Activated naive CD8-positive, alpha-beta T cell (primary cell): ENCODE results near the gene SDHAF2.
"Not testable (repeated sequence)": the region's sequence is repeated elsewhere in the genome, so short reads cannot be mapped to it uniquely, and the experiment has no call there.

Source experiments
- H3K27ac Mint-ChIP-seq: one replicate; pipeline ENCODE4 v1.8.0; 2021; ENCODE audit warnings: mixed read lengths
- H3K27me3 Mint-ChIP-seq: one replicate; pipeline ENCODE4 v1.8.0; 2021; ENCODE audit warnings: mixed read lengths
- H3K36me3 Mint-ChIP-seq: one replicate; pipeline ENCODE4 v1.8.0; 2021; ENCODE audit warnings: mixed read lengths
- H3K4me1 Mint-ChIP-seq: one replicate; pipeline ENCODE4 v1.8.0; 2021; ENCODE audit warnings: low read depth, mixed read lengths
- H3K4me3 Mint-ChIP-seq: one replicate; pipeline ENCODE4 v1.8.0; 2021; ENCODE audit warnings: mild to moderate bottlenecking, mixed read lengths
- H3K9me3 Mint-ChIP-seq: one replicate; pipeline ENCODE4 v1.8.0; 2021; ENCODE audit warnings: low read depth, mixed read lengths

Gene SDHAF2

DNA sequence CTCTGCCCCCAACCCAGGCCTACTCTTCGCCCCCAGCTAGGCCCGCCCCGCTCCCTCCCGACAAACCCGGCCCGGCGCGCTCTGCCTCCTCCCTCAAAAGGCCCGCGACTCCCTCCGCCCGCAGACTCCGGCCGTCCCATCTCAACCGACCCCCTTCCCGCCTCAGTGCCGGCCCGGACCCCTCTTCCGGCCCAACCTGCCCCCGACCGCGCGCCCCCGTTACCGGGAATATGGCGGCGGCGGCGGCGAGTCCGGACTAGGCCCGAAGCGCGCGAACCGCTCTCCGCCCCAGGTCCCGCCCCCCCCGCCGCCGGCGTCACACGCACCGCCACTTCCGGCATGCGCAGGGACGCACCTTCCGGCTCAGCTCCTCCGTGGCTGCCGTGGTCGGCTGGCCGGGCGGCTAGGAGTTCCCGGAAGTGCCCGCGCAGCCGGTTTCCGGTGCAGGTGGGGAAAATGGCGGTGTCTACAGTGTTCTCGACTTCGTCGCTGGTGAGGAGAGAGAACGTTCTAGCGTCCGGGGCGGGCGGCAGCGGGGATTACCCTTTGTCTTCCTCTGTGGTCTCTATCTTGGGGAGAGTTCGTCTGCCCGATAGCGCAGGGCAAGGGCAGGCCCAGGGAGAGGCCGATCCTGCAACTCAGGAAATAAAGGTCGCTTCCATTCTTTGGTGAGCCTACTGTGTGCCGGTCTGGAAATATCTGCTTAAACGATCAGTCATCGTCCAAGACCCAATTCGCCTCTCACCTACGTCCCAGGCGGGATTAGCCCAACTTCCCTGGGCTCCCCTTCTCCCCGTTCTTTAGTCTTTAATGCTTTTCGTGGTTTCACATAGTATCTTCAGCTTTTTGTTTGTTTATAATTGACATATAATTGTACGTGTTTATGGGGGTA, at the start of gene SDHAF2, which contains the start of gene CPSF7:
TSS of gene SDHAF2 (plus strand) at position 434 of the 892 bp plus-strand sequence. CDS start at position 457, 23 bp downstream.
TSS of gene CPSF7 (minus strand) at position 285 of the 892 bp plus-strand sequence. CDS start 740 bp downstream, outside the sequence.
- Mint-ChIP-seq H3K4me3 (peak within 1 kb of the TSS; percentile 94), H3K27me3 (no peaks in the 10 kb centered on the region), H3K4me1 (peaks cover 62% of the 10 kb centered on the region), H3K36me3 (peaks cover 16% of the 10 kb centered on the region), H3K27ac (peak within 1 kb of the TSS; percentile 98), H3K9me3 (no peaks in the 10 kb centered on the region)

DNA sequence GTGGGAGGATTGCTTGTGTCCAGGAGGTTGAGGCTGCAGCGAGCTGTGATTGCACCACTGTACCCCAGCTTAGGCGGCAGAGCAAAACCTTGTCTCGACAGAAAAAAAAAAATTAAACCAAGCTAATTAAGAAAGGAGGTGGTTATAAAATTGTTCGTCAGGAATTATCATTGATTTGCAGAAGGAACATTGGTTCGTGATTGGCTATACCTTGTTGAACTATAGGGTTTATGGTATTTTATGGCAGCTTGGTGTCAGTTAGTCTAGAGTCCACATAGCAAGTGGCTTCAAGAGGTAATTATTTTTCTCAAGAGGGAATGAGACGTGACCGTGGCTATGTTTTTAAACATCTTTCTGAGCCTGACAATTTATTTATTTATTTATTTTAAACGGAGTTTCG, 49.0 kb upstream of the SDHAF2 start:
- Mint-ChIP-seq H3K9me3 (no peaks in the 10 kb centered on the region), H3K4me3 (no peak overlapping the region), H3K36me3 (peaks cover 5% of the 10 kb centered on the region), H3K4me1 (peaks cover 9% of the 10 kb centered on the region), H3K27ac (no peak overlapping the region), H3K27me3 (no peaks in the 10 kb centered on the region)

DNA sequence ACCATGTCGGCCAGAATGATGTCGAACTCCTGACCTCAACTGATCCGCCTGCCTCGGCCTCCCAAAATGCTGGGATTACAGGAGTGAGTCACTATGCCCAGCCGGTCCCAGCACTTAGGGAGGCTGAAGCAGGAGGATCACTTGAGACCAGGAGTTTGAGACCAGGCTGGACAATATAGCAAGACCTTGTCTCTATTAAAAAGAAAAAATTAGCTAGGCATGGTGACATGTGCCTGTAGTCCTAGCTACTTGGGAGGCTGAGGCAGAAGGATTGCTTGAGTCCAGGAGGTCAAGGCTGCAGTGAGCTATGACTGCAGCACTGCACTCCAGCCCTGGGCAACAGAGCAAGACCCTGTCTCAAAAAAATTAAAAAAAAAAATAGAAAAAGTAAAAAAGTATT, 46.1 kb upstream of the SDHAF2 start:
- not testable (repeated sequence) for H3K9me3 Mint-ChIP-seq, H3K27me3 Mint-ChIP-seq, H3K27ac Mint-ChIP-seq, H3K4me1 Mint-ChIP-seq, H3K36me3 Mint-ChIP-seq, H3K4me3 Mint-ChIP-seq

DNA sequence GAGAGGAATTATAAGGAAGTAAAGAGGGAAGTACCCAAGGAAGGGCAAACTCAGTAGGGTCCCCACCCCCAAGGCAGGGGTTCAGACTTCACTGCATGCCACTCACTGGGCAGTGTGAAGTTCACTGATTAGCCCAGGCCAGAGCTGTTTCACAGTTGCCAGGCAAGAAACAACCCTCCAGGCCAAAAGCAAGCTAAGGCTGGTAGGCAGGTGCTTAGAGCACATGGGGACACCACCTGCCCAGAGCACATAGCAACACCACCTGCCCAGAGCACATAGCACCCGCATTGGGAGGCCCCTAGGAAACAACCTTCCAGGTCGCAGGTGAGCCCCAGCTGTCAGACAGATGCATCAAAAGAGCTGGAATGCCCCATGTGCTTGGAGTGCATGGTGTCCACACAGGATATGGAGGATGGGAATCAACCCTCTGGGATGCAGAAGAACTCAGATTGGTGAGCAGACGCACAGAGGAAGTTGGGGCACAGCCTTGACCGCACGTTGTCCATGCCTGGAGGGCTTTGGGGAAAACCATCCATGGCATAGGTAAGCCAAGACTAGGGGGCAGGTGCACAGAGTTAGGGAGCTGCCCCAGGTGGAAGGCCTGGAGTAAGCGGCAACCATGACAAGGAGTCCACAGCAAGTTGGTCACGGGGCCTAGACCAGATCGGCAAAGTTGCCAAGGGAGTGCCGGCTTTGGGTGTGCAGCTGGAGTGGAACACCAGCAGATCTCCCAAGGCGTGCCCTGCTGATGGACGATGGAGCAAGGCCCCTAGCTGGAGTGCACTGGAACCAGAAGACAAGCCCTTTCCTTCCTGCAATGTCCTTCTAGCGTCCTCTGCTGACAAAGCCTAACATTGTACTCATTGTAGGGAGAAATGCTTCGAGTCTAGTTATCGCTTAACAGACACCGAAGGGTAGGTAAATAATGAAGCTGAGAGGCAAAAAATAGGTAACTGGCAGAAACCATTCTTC, 45.4 kb upstream of the SDHAF2 start:
- H3K4me3 Mint-ChIP-seq = no peak overlapping the region
- H3K9me3 Mint-ChIP-seq = no peaks in the 10 kb centered on the region
- H3K27me3 Mint-ChIP-seq = no peaks in the 10 kb centered on the region
- H3K27ac Mint-ChIP-seq = no peak overlapping the region
- H3K36me3 Mint-ChIP-seq = no peaks in the 10 kb centered on the region
- peaks cover 9% of the 10 kb centered on the region for H3K4me1 Mint-ChIP-seq

DNA sequence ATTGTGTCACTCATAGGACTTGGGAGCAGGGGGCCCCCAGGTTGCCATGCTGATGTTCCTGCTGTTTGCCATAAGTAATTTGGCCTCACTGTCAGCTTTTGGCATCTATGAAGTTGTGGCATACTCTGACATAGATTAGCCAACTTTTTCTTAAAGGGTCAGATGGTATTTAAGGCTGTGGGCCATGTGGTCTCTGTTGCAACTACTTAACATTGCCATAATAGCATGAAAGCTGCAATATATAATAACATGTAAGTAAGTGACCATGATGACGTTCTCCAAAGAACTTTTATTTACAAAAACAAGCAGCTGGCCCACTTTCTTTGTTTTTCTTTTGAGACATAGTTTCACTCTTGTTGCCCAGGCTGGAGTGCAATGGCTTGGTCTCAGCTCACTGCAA, 39.8 kb upstream of the SDHAF2 start:
- peaks cover 1% of the 10 kb centered on the region for H3K36me3 Mint-ChIP-seq
- no peaks in the 10 kb centered on the region for H3K27me3 Mint-ChIP-seq

DNA sequence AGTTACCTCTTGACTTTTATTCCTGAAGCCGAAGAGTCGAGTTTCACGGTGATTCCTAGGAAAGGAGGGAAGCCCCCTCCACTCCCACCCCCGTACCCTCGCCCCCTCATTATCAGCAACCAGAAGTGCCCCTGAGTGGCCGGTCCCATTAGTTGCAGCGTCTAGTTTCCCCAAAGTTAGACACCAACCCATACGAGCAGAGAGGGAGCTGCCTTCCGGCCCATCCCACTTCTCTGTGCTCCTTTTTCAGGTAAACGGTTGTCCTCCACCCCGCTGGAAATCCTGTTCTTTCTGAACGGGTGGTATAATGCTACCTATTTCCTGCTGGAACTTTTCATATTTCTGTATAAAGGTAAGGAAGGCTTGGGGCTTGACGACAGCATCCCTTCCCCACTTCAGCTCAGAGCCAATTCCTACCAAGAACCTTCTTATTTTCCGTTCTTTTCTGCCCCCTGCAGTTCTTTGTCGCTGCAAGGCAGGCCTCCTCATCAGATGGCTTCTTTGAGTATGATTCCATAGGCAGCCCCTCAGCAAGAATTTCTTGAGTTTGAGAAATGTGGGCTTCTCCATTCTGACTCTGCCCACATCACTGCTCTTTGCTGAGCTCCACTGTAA, 36.8 kb upstream of the SDHAF2 start:
- peak overlapping the region; percentile 95 for H3K27ac Mint-ChIP-seq
- H3K27me3 Mint-ChIP-seq = no peaks in the 10 kb centered on the region
- peak overlapping the region; percentile 91 for H3K4me3 Mint-ChIP-seq
- no peaks in the 10 kb centered on the region for H3K9me3 Mint-ChIP-seq
- H3K4me1 Mint-ChIP-seq = peaks cover 17% of the 10 kb centered on the region
- peaks cover 2% of the 10 kb centered on the region for H3K36me3 Mint-ChIP-seq

More for the DNA sequence above, 39.8 kb upstream of the SDHAF2 start:
- Mint-ChIP-seq H3K4me3 (peak overlapping the region; percentile 27), H3K9me3 (no peaks in the 10 kb centered on the region), H3K27ac (no peak overlapping the region), H3K4me1 (peaks cover 25% of the 10 kb centered on the region)

DNA sequence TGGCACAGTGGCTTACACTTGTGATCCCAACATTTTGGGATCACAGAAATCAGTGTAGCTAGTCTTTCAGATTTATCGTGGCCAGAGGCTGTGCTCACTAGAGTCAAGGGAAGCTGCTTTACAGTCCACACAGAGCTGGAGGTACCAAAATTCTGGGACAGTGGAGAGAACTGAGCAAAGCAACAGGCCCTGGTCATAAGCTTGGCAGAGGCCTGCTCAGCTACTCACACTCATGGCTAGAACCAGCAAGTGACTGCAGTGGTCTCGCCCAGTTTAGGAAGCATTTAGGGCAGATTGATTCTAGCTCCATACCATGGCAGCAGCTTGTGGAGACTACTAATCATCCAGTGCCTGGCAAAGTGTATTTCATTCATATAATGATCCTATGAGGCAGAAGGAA, 28.8 kb upstream of the SDHAF2 start:
- H3K27ac Mint-ChIP-seq = no peak overlapping the region
- no peaks in the 10 kb centered on the region for H3K9me3 Mint-ChIP-seq
- H3K4me3 Mint-ChIP-seq = no peak overlapping the region
- no peaks in the 10 kb centered on the region for H3K27me3 Mint-ChIP-seq
- peaks cover 3% of the 10 kb centered on the region for H3K36me3 Mint-ChIP-seq
- H3K4me1 Mint-ChIP-seq = no peaks in the 10 kb centered on the region

DNA sequence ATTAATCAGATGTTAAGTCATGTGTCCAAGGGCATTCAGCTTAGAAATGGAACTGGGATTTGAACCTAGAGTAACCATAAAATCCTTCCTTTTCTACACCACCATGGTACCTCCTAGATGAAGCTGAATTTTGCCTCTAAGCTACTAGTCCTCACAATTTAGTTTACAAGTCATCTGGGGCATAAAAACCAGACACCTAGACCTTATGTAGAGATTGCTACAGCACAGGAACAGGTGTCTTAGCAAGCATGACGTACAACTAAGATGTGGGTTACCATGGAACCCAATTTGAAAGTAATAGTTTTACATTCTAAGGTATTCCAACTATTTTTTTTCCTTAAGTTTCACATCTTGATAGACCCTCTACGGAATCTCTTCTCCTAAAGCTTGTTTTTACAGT, 28.4 kb upstream of the SDHAF2 start:
- no peak overlapping the region for H3K4me3 Mint-ChIP-seq
- H3K9me3 Mint-ChIP-seq = no peaks in the 10 kb centered on the region
- H3K36me3 Mint-ChIP-seq = peaks cover 3% of the 10 kb centered on the region
- no peaks in the 10 kb centered on the region for H3K27me3 Mint-ChIP-seq
- H3K4me1 Mint-ChIP-seq = no peaks in the 10 kb centered on the region
- H3K27ac Mint-ChIP-seq = no peak overlapping the region

DNA sequence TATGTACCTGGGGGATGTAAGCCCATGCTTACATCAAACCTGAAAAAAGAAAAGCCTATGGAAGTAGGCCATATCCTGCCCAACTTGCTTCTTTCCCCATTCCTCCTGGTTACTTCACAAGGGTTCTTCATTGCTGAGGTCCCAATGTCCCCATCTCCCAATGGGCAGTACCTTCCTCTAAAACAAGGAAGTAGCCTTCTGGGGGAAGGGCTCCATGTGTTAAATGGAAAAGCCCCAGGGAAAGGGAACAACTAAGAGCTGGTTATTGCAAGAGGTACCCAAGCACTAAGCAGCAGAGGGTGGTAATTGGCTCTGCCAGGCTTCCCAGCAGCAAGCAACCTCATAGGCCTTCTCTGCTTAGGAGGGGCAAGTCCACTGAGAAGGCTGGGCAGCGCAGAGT, 26.3 kb upstream of the SDHAF2 start:
- H3K9me3 Mint-ChIP-seq = no peaks in the 10 kb centered on the region
- no peak overlapping the region for H3K4me3 Mint-ChIP-seq
- no peaks in the 10 kb centered on the region for H3K27me3 Mint-ChIP-seq
- no peak overlapping the region for H3K27ac Mint-ChIP-seq
- H3K4me1 Mint-ChIP-seq = no peaks in the 10 kb centered on the region
- peaks cover 3% of the 10 kb centered on the region for H3K36me3 Mint-ChIP-seq

DNA sequence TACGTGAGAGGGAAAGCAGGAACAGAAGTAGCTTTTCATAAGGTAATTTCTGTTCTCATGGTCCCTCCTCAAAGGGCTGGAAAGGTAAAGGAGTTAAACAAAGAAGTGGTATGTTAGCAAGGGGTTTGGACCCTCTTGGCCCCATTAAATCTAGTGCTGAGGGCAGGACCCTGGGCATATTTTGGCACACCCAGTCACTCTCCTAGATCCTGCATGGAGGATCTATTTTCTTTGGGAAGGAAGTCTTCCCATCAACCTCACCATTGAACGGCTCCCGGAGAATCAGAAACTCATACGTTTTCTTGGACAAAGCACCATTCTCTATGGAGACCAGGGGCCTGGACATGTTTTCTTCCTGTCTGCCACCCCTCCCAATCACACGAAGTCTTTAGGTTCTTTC, 25.8 kb upstream of the SDHAF2 start:
- H3K4me1 Mint-ChIP-seq = no peaks in the 10 kb centered on the region
- no peaks in the 10 kb centered on the region for H3K27me3 Mint-ChIP-seq
- peaks cover 3% of the 10 kb centered on the region for H3K36me3 Mint-ChIP-seq
- H3K27ac Mint-ChIP-seq = no peak overlapping the region
- no peaks in the 10 kb centered on the region for H3K9me3 Mint-ChIP-seq
- H3K4me3 Mint-ChIP-seq = no peak overlapping the region

DNA sequence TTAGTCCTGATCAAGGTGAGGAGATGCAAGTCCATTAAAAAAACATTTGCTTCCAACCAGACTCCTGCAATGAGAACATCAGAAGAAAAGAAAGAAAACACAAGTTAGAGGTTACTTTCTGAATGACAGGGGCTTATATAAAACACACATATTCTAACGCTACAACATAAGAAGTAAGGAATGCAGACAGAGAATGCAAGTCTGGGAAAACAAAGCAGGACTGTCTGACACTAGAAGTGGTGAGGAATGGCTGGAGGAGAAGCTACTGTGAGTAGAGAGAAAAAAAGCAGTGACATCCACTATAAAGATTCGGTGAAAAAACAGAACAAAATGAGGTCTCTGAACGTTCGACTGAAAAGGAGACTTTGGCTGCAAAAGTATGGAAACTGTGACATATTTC, 25.3 kb upstream of the SDHAF2 start:
- Mint-ChIP-seq H3K4me3 (no peak overlapping the region), H3K4me1 (no peaks in the 10 kb centered on the region), H3K27me3 (no peaks in the 10 kb centered on the region), H3K27ac (peak overlapping the region; percentile 67), H3K9me3 (no peaks in the 10 kb centered on the region), H3K36me3 (peaks cover 3% of the 10 kb centered on the region)

DNA sequence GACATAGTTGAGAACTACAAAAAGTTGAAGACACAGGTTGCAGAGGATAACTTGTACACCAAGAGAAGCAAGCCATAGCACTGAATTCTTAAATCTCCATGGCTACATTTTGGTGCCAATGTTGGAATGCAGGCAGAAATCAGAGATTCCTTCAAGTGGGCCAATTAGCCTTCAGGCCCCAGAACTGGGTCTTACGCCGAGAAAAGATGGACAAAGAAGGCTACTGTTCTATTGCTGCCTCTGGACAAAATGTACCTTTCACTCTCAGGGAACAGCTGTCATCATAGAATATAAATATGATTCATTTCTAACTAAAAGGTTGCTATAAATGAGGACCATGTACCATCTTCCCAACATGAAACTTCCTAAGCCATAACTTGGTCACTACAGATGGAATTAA, 23.9 kb upstream of the SDHAF2 start:
- Mint-ChIP-seq H3K4me3 (no peak overlapping the region), H3K4me1 (no peaks in the 10 kb centered on the region), H3K27me3 (no peaks in the 10 kb centered on the region), H3K9me3 (no peaks in the 10 kb centered on the region), H3K27ac (peak overlapping the region; percentile 12), H3K36me3 (peaks cover 3% of the 10 kb centered on the region)

DNA sequence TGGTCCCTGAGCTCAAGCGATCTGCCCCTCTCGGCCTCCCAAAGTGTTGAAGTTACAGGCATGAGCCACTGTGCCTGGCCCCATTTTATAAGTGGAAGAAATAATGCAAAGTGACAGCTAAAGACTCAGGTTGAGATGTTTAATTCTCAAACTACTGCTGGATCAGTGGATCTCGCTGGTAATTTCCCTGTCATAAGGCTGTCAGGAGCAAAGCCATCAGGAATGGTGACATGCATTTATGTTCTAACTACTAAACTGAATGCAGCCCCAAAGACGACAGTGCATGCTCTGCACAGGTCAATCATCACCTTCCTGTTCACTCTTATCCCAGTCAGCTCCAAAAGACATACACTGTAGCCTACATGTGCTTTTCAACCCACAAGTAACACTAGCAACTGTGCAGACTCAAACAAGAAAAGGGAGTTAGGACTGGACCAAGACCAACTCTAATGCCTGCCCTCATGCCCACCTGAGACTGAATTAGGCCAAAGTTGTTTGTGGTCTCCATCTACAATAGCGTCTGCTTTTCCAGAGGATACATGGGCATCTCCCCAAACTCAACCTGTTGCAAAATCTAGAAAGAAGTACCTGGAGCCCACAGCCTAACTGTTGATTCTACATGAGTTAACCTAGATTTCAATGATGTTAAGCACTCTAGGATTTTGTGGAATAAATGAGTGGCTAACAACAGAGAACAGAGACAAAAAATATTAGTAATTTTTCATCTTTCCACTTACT, 22.8 kb upstream of the SDHAF2 start:
- Mint-ChIP-seq H3K36me3 (peaks cover 7% of the 10 kb centered on the region), H3K4me3 (no peak overlapping the region), H3K9me3 (no peaks in the 10 kb centered on the region), H3K27ac (peak overlapping the region; percentile 23), H3K4me1 (no peaks in the 10 kb centered on the region), H3K27me3 (no peaks in the 10 kb centered on the region)

DNA sequence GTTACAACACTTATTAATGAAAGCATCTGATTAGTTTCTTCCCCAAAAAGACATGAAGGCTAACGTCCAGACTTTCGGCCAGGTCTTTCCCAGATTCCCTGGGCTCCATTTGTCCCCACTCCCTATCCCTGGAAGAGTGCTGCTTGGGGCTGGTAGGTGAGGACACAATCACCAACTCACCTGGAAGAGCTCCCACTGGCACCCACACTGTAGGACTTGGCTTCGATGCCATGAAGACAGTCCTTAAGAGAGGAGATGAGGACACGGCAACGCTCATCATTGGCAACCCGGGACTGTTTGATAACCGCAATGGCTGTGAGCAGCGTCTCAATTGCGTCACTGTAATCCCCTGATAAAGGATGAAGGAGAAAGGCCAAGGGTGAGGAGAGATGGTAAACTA, 18.3 kb upstream of the SDHAF2 start:
- Mint-ChIP-seq H3K27me3 (no peaks in the 10 kb centered on the region), H3K4me1 (peaks cover 9% of the 10 kb centered on the region), H3K36me3 (peaks cover 10% of the 10 kb centered on the region), H3K9me3 (no peaks in the 10 kb centered on the region), H3K27ac (no peak overlapping the region), H3K4me3 (no peak overlapping the region)
